ENCODE results near the gene ZBTB46.

The ZBTB46 gene

DNA sequence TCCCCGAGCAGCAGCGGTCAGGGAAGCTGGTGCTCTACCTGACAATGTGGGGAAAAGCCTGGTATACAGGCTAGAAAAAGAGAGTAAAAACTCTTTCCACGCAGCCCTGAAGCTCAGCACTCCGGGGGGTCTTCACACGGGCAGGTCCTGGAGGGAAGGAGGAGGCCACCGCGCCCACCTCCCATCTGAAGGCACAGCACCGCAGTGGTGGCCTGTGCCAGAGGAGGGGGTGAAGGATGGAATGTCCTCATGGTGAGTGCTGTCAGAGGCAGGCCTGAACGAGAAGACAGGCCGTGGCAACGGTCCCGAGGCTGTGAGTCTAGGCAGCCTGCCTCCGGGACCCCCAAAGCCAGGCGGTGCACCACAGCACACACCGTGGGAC is 85.6 kb downstream of the ZBTB46 start:
- DNase-seq (ENCODE audit: low read depth), result no peak

DNA sequence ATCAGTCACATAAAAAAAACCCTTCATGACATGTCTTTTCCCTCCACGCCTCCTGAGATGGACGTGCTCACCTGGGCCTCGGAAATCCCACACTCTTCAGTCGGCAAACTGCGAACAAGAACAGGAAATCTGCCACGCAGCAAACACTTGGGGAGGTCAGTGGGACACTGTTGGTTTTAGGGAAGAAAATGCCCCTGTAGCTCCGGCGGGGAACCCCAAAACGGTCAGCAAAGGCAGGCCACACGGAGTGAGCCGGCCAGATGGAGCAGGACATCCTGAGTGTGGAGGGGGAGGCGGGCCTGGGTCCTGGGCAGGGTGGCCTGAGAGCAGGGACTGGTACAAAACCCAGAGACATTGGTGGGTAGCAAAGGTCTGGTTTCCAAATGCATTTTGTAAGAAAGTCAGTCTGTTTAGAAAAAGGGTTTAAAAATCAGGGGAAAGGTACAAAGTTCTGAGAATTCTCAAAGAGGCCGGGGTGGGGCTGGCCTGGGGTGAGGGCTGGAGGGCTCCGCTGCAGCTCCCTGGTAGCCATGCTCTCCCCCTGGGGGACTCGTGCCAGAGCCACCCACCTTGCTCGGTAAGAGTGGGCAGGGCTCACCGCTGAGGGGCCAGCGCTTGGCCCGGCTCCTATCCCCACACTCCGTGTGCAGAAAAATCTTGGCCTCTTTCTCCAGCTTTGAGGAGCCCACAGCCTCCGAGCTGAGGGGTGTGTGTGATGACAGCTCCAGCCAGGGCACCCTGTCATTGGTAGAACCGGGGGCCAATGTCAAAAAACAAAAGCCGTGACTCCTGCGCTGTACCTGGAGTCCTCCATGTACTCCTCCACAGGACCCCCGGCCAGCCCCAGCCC is 86.3 kb downstream of the ZBTB46 start:
- no peak for DNase-seq (ENCODE audit: low read depth)

DNA sequence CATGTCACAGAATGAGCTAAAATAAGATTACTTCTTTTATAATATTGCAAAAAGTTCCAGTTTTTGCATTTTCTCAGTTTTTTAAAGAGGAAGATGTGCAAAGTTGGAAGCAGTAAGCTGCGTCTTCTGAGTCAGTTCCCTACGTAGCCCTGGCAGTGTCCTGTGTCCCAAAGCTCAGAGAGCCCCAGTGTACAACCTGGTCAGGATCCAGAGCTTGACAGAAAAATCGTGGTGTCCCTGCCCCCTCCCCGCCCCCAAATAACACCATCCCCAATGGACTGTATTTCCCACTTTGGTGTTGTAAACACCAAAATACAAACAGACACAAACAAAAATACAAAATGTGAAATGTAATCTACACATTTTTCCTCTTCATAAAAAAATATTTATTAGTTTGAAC is 86.9 kb downstream of the ZBTB46 start:
- no peak for DNase-seq (ENCODE audit: low read depth)

DNA sequence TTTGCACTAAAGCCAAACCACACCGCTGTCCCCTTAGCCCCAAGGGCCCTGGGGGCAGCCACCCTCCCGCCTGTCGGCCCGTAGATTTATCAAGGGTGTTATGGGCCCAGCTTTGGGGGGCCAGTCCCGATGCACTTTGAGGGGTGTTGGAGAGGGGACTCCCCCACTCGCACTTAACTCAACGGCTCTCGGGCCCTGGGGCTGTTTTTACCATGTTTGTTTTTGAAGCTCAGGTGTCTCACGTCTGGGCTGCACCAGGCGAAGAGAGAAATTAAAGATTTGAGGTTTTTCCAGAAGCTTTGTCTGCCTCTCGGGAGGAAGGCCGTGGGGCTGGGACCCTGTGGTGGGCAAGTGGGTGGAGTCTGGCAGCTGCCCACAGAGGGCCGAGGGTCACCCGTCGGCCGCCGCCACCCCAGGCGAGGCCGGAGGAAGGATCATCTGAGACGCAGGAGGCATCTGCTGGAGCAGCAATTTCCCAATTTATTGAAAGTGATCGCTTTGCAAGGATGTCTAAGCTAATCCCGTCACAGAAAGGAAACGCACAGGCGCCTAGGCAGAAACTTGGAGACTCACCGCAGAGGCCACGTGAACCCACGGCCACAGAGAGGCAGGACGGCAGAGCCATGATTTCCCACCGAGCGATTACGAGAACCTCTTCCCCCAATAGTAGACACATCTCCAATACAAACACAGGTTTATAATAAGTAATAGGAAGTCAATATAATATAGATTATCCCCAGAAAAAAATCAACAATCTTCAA is 87.7 kb downstream of the ZBTB46 start:
- DNase-seq (ENCODE audit: low read depth), result no peak

DNA sequence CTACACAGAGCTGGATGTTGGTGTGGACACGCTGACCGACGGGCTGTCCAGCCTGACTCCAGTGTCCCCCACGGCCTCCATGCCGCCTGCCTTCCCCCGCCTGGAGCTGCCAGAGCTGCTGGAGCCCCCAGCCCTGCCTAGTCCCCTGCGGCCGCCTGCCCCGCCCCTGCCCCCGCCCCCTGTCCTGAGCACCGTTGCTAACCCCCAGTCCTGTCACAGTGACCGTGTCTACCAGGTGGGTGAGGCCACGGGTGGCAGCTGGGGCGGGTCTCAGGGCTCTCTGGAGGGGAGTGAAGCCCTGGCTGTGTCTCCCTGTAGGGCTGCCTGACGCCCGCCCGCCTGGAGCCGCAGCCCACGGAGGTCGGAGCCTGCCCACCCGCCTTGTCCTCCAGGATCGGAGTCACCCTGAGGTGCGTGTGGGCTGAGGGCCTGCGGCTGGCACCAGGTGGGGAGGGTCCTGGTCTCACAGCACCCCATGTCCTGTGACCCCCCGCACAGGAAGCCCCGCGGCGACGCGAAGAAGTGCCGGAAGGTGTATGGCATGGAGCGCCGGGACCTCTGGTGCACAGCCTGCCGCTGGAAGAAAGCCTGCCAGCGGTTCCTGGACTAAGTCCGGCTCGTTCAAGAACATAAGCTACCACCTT is 88.6 kb downstream of the ZBTB46 start:
- DNase-seq (ENCODE audit: low read depth), result no peak

DNA sequence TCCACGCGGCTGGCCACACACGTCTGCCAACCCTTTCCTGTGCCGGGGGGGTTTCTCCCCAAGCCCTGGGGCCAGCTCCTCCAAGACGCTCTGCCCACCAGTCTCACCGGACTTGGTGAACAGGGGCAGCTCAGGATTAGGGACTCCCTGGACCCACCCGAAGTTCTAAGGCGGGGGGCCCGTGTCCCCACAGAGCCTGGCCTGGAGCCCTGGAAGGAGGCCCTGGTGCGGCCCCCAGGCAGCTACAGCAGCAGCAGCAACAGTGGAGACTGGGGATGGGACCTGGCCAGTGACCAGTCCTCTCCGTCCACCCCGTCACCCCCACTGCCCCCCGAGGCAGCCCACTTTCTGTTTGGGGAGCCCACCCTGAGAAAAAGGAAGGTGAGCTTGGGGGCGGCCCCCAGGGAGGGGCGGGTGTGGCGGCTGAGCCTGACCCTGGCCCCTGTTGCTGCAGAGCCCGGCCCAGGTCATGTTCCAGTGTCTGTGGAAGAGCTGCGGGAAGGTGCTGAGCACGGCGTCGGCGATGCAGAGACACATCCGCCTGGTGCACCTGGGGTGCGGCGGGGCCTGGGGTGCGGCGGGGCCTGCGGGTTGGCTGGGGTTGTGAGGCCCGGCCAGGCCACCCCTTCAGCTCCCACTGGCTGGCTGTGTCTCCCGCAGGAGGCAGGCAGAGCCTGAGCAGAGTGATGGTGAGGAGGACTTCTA is 89.2 kb downstream of the ZBTB46 start:
- DNase-seq (ENCODE audit: low read depth), result no peak

DNA sequence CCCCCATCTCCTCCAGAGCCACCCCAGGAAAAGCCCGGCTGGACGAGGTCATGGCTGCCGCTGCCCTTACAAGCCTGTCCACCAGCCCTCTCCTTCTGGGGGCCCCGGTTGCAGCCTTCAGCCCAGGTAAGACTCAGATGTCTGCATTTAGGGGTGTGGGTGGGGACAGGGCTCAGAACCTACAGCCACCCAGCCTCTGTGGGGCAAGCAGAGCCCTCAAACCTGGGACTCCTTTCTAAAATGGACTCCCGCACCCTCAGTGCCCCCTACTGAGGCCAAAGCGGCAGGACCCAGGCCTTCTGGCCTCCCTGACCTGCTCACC is 89.7 kb downstream of the ZBTB46 start:
- no peak for DNase-seq (ENCODE audit: low read depth)

DNA sequence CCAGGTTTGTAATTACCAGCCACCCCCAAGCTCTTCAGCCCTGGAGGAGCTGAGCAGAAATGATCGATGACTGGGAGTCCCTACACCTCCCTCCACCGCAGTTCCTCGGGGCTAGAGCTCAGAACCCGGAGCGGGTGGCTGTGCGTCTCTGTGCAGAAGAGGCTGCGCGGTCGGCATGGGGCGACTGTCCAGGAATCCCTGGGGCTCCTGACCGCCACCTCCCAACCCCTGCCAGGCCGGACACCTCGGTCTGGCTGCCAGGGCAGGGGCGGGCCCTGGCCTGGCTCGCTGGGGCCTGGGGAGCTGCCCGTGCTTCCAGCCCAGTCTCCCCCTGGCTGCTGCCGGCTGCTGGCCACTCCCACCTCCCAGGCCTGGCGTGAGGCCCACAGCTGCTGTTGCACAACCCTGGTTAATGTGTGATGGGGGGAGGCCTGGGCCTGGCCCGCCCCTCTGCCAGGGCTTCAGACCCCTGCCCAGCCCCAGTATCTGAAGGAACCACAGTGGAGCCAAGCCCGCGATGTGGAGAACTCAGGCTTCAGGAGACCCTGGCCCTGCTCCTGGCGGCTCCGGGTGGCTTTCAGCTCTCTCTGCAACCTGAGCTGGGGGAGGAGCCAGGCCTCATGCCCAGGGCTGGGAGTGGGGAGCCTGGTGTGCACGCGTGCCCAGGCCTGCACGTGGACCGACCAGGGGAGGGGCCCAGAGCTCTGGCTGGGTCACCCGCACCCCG is 90.3 kb downstream of the ZBTB46 start:
- DNase-seq (ENCODE audit: low read depth), result no peak

DNA sequence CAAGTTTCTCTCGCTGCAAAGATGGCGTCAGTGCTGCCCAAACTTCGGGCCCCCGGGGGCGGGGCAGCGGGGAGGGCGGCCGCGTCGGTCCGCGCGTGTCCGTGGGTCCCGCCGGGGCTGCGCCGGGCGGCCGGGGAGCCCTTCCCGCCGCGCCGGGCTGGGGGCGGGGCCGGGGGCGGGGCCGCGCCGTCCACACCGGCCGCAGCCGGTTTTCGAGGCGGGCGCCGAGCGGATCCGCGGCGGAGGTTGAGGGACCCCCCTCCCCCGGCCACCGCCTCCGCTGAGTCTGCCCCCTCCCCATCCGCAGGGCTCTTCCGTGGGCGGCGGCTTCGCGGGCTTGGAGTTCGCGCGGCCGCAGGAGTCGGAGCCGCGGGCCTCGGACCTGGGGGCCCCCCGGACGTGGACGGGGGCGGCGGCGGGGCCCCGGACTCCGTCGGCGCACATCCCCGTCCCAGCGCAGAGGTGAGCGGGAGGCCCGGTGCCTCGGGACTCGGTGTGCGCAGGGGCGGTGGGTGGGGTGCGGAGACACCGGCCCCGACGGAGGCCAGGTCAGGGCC is 90.9 kb downstream of the ZBTB46 start:
- DNase-seq (ENCODE audit: low read depth), result no peak

DNA sequence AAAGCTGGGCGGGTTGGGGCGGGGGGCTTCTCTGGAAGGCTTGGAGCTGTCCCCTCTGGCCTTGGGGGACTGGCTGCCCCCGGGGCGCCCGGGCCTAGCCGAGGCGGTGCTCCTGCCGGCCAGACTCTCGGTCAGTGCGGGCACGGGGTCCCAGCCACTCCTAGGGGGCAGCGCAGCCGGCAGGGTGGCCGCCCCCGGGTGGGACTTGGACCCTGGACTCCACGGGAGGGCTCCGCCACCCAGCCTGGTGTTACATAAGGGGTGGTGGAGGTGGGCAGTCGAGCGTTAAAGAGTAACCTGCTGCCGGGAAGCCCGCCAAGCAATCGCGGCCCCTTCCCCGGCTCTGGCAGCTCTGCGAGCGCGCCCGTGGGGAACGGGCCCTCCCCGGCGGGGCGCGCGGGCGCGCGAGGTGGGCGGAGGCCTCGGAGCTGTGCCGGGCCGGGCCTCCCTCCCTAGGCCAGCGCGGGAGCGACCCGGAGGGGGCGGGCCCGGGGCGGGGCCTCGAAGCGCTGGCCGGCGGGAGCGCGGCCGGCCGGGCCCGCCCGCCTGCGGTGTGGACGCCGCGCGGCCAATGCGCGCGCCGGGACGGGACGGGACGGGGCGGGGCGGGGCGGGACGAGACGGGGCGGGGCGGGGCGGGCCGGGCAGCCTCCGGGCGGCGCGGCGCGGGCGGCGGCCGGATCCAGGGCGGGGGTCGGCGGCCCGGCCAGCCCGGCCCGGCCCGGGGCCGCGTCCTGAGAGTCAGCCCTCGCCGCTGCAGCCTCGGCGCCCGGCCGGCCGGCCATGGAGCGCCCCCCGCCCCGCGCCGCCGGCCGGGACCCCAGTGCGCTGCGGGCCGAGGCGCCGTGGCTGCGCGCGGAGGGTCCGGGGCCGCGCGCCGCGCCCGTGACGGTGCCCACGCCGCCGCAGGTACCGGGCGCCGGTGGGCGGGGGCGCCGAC is 91.7 kb downstream of the ZBTB46 start, which contains the start of gene SLC2A4RG:
Gene SLC2A4RG, plus strand, starts transcription at position 647 of the 940 bp plus-strand sequence. Its CDS starts 137 bp downstream, at position 784.
- no peak for DNase-seq (ENCODE audit: low read depth)

DNA sequence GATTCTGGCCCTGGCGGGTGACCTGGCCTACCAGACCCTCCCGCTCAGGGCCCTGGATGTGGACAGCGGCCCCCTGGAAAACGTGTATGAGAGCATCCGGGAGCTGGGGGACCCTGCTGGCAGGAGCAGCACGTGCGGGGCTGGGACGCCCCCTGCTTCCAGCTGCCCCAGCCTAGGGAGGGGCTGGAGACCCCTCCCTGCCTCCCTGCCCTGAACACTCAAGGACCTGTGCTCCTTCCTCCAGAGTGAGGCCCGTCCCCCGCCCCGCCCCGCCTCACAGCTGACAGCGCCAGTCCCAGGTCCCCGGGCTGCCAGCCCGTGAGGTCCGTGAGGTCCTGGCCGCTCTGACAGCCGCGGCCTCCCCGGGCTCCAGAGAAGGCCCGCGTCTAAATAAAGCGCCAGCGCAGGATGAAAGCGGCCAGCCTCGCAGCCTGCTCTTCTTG is 92.4 kb downstream of the ZBTB46 start:
- DNase-seq (ENCODE audit: low read depth), result no peak

DNA sequence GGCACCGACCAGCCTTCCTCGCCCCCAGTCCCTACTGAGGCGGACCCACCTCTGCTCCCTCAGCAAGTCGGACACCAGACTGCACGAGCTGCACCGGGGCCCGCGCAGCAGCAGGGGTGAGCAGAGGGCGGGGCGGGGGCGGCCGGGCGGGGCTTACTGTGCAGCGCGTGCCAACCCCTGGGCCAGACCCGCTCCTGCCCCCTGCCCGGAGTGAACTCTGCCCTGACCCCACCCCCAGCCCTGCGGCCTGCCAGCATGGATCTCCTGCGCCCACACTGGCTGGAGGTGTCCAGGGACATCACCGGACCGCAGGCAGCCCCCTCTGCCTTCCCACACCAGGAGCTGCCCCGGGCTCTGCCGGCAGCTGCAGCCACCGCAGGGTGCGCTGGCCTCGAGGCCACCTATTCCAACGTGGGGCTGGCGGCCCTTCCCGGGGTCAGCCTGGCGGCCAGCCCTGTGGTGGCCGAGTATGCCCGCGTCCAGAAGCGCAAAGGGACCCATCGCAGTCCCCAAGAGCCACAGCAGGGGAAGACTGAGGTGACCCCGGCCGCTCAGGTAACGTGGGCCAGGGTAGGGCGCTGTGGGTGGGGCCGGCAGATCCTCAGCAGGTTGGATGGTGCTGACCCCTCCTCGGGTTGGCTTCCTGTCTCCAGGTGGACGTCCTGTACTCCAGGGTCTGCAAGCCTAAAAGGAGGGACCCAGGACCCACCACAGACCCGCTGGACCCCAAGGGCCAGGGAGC is 92.9 kb downstream of the ZBTB46 start:
- DNase-seq (ENCODE audit: low read depth), result no peak

DNA sequence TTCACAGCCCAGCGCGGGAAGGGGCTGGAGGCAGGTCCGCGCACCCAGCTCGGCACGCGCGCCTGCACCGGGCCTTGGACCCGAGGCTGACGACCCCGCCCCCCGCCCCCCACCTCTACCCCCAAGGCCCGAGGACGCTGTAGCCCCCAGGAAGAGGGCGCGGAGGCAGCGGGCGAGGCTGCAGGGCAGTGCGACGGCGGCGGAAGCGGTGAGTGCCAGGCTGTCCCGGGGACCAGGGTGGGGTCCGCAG is 93.4 kb downstream of the ZBTB46 start:
- no peak for DNase-seq (ENCODE audit: low read depth)

DNA sequence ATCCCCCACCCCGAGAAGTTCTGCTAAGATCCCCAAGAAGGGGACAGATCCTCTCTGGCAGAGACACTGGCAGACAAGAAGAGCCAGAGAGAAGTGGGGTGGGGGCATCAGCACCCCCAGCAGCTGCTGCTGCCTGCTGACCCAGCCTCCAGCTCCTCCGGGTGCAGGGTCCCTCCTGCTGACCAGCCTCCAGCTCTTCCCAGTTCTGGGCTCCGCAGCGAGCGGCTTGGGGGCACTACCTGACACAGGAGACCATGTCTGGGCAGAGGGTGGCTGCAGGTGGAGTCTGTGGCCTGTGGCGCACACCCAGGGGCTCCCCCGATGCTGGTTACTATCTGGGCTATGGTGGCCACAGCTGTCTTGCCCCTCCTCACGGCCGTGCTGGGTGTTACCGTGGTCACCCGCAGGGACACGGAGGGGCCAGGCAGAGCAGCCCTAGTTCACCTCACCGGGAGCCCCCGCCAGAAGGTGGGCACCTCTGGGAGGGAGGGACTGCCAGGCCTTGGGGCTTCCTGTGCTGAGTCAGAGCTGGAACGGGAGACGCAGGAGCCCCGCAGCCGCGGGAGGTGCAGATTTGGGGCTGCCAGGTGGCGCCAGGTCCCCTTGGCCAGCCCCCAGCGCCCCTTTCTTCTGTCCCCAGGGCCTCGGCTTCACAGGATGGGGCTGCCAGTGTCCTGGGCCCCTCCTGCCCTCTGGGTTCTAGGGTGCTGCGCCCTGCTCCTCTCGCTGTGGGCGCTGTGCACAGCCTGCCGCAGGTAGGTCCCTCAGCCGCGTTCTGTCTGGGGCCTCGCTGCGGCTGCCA is 94.0 kb downstream of the ZBTB46 start:
- no peak for DNase-seq (ENCODE audit: low read depth)

DNA sequence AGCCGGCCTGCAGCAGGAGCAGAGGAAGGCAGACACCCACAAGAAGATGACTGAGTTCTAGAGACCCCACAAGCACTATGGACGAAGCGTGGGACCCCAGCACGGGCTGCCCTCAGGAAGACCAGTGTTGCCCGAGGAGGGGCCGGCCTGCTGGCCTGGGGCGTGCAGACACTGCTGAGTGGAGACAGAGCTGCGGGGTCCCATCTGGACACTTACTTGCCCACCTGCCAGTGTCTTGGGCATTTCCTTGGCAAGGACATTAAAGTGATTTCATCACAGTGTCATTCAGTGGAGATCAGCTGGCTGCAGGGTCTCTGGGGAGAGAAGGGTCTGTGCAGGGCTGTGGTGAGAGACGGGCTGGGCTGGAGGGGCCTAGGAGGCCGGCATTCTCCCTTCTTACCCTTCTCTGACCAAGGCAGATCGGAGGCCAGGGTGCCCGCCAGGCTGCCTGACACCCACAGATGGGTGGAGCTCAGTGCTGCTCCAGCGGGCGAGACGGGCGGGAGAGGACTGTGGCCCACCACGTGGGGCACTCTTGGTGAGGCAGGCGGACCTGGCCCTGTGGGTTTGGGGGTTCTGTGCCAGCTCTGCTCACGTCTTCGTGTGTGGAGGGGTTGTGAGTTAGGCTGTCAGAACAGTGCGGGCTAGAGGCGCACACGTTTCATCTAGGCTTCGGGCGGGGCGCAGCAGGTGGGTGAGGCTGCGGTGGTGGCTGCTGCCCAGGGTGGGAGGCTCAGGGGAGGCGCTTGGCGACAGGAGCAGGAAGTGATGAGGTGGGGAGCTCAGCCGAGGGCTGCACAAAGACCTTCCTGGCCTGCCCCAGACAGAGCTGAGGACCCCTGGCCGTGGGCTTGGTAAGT is 95.0 kb downstream of the ZBTB46 start, which contains the start of gene LIME1:
Gene LIME1, plus strand, starts transcription at position 806 of the 860 bp plus-strand sequence. CDS start 886 bp downstream, outside the sequence.
- peak; percentile 50 for DNase-seq (ENCODE audit: low read depth)

DNA sequence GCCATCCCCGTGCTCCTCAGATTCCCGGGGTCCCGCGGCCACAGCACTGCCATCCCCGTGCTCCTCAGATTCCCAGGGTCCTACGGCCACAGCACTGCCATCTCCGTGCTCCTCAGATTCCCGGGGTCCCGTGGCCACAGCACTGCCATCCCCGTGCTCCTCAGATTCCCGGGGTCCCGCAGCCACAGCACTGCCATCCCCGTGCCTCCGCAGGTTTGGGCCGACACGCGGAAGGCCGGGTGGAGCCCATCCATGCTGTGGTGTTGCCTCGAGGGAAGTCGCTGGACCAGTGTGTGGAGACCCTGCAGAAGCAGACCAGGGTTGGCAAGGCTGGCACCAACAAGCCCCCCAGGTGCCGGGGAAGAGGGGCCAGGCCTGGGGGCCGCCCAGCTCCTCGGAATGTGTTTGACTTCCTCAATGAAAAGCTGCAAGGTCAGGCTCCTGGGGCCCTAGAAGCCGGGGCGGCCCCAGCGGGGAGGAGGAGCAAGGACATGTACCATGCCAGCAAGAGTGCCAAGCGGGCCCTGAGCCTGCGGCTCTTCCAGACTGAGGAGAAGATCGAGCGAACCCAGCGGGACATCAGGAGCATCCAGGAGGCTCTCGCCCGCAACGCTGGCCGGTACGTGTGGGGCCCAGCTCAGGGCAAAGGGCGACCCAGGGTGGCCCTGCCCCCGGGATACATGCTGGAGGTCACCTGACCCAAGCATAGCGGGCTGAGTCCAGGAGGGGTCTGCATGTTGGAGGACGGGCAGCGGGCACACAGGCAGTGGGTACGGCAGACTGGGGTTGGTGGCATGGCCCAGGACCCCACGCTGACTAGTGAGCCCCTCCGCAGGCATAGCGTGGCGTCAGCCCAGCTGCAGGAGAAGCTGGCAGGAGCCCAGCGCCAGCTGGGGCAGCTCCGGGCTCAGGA is 95.9 kb downstream of the ZBTB46 start:
- no peak for DNase-seq (ENCODE audit: low read depth)
